Stimulated activated CD4-positive, alpha-beta T cell treated with anti-CD3 and anti-CD28 coated beads, Interleukin-1b, Interleukin-23, amount 100 ng/mL, for 4 hours (primary cell): Measurements from ENCODE around the gene RIN3.
"Not testable (repeated sequence)": the region's sequence is repeated elsewhere in the genome, so short reads cannot be mapped to it uniquely, and the experiment has no call there.

Experiments used
- DNase-seq, 2 donors: peaks; one replicate each; pipeline ENCODE4 v3.0.0-alpha.2; 2020; ENCODE audit warnings: low read depth in 2 of 2

The RIN3 gene

DNA sequence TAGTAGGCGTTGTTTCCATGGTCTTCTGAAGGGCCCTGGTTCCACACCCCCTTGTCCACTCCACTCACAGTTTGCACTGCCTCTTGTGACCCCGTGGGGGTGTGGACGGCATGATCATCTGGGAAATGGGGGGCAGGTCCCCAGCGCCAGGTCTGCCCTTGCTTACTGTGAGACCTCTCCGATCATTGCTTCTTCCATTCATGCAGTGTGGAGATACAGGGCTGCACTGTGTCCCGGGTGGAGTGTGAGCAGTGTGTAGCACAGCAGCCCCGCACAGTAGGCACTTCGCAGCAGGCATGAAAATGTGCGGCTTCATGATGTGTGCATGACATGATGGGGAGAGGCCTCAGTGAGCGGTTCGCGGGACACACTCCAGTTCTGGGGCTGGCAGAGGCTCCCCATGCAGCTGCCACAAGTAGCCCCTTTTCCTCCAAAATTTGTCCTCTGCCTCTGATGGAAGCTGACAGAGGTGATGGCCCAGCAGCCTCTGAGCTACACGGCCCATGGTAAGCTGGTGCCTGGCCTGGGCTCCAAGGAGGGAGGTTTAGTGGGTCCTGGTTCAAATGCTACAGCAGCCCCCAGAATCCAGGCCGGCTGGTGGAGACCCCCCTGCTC lies 15.0 kb downstream of the RIN3 start:
- no peak for DNase-seq

DNA sequence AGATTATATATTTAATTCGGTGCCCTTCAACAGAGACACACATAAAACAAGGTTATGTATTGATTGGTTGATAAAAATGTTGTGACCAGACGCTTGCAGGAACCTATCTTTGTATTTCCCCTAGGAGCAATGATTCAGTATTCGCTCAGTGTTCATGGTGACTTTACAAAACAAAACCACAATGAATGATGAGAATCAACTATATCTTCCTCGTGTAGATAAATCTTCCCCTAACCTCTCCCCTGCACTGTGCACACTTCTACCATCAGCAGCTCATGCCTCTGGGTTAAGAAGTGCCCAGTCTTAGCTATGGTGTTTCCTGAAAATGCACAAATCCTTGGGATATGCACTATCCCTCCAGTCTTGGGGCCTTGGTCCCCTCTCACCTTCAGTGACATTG lies 16.3 kb downstream of the RIN3 start:
- DNase-seq: no peak

DNA sequence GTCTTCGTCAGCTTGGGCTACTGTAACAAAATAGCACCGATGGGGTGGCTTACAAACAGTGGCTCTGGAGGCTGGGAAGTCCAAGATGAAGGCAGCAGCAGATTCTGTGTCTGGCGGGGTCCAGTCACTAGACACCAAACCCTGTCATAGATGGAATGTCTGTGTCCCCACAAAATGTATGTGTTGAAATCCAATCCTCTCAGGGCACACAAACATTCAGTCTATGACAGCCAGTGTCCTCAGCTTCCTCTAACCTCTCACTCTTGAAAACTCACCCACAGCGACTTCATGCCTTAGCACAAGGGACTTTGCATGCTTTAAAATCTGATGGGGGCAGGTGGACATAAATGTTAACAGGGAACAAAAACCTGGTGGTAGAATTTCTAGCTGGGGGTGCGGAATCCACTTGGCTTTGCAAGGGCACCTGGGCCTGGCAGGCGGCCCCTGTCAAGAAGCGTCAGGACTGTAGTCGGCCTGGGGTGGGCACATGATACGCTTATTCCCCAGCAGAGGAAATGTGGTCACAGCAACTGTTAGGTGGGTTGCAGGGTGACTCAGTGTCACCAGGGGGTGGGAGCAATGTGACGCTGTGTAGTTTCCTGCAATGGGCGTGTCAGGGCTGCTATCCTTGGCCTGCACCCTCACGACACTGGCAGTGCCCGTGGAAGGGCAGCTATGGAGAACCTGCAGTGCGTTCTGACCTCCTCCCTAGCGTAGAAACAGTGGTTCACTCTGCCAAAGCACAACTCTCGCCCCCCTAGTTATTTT lies 17.7 kb downstream of the RIN3 start:
- DNase-seq: peak in 1 of 2 donors; percentile 43

- DNase-seq: no peak
Observed at GRCh38 chr14:92532490-92533163, 19.0 kb downstream of the RIN3 start.

- DNase-seq: no peak
Observed at GRCh38 chr14:92534932-92535643, 21.5 kb downstream of the RIN3 start.

- not testable (repeated sequence) for DNase-seq
Observed at GRCh38 chr14:92536231-92536630, 22.6 kb downstream of the RIN3 start.

DNA sequence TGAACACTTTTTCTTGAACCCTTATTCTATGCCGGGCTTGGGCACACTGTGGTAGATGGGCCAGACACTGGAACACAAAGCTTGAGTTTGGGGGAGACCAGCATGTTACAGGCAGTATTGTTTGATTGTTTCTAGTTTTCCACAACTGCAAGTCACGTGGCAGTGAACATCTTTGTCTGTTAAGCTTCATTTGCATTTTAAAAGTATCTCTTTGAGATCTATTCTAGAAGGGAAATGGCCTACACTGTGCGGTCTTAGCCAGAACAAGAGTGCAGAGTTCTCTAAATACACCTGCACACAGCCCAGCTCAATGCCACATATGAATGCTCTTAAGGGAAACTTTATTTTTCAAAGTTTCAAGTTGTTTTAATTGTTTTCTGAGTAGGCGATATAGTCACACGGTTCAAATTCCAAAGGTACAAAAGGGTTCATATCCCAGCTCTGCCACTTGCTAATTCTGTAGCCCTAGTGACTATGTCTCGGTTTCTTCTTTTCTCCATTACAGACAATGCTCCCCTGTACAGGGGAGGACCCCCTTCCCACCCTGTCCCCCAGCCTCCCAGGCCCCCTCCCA lies 24.9 kb downstream of the RIN3 start:
- DNase-seq: no peak

- no peak for DNase-seq
Observed at GRCh38 chr14:92539419-92539818, 25.8 kb downstream of the RIN3 start.

DNA sequence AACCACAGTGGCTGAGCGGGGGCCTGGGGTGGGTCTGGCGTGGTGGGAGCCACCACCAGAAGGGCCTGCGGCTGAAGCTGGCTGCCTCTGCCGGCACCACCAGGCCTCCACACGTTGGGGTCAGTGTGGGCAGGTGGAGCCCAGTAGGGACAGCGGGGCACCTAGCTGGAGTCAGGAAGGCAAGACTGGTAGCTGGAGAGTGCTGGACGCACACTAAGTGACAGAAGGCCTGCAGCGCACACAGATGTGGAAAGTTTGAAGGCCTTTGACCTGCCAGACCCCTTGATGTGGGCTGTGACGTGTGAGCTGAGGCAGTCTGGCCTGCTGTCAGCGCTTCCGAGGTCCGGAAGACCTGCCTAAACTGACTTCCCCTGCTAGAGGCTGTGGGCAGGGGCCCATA lies 26.3 kb downstream of the RIN3 start:
- DNase-seq: no peak

DNA sequence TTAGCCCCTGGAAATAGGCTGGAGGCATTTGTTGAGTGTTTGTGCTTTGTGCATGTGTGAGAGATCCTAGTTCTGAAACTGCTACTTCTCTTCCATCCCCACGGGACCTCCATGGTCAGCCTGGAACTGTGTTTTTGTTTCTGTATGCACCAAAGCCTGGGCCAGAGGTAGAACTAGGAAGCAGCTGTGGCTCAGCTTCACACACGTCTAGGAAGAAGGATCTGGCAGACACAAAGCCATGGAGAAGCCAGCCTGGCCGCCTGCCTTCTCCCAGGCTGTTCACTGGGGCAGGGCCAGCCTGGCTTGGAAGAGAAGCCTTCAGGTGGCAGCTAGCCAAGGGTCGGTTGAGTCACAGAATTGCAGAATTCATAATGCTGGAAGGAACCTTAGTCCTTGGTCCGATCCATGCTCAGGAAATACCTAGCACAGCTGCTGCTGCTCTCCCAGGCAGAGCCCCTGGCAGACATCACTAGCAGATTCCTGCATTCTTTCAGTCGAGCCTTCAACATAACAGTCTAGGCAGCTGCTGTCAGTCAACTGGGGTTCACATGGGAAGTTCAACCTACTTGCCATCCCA lies 27.0 kb downstream of the RIN3 start:
- no peak for DNase-seq

DNA sequence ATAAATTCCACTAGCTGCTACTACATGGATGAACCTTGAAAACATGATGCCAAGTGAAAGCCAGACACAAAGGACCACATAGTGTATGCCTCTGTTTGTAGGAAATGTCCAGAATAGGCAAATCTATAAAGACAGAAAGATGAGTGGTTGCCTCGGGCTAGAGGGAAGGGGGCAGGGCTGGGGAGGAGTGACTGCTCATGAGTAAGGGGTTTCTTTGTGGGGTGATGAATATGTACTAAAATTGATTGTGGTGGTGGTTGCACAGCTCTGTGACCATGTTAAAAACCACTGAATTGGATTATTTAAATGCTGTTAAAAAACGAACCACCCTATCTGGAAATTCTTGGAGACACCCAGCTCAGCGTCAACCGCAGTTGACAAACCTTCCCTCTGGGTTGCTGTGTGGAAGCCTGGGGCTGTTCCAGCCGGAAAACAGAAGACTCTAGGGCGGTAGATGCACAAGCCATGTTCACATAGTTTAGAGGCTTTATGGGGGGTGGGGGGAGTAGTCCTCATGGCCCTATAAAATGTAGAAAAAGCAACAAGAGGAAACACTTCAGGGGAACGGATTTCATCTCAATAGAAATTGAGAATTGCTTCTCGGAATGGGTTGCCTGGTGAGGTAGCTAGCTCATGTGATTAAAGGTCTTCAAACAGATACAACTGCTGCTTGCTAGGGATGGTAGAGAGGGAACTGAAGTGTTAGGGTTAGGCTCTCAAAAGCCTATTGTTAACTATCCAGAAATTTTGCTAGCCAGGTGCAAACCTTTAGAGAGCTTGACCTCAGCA lies 29.4 kb downstream of the RIN3 start:
- DNase-seq: no peak

DNA sequence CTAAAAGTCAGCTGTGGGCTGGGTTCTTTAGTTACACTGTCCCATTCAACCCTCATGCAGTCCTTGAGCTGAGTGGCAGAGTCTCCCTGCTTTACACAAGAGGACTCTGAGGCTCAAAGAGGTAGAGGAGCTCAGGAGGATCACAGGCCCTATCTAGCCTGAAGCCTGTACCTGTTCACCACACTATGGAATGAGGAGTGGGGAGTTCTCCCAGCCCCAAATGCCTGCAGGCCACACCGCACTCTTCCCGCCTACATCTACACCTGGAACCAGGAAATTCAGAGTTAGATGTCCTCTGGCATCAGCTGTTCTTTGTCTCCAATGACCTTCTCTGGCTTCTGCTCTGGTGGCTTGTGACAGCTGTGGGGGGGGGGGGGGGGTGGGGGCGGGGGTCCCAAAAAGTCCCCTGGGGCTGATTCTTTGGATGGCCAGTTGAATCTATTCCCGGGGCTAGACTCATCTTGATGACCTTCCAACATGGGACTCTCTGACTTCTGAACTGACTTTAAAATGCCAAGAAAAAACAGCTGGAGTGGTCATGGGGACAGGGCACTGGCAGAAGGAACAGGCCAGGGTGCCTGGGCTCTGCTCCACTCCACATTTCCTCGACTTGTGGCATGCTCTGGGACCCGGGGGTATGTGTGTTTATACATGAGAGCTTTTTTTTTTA lies 30.6 kb downstream of the RIN3 start:
- no peak for DNase-seq

DNA sequence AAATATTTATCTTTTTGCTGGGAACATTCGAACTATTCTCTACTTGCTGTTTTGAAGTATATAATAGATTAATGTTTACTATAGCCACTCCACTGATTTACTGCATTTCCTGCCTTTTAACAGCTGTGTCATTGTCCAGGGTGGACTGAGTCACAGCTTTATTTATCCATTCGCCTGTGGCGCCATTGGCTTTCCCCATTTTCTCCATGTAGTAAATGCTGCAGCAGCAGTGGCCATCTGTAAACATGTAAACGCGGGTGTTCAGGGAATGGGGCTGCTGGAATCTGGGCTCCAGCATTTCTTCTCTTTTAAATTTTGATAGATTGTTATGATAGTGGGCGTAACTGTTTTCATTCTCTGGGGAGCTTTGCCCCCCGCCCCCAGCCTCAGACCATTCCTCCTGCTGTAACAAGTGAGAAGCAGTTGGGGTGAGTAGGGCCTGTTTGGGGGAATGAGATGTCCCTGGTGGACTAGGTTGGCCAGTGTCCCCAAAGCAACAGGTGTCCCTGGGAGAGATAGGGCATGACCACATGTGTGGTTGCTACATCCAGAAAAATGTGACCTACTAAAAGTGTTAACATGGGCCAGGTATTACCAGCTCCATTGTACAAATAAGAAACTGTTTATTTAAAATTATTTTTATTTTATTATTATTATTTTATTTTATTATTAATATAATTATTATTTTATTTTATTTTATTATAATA lies 32.9 kb downstream of the RIN3 start:
- DNase-seq: no peak

GRCh38 chr14:92549105-92549858 lies 35.7 kb downstream of the RIN3 start:
- DNase-seq: no peak

GRCh38 chr14:92549859-92550230 lies 36.3 kb downstream of the RIN3 start:
- no peak for DNase-seq

DNA sequence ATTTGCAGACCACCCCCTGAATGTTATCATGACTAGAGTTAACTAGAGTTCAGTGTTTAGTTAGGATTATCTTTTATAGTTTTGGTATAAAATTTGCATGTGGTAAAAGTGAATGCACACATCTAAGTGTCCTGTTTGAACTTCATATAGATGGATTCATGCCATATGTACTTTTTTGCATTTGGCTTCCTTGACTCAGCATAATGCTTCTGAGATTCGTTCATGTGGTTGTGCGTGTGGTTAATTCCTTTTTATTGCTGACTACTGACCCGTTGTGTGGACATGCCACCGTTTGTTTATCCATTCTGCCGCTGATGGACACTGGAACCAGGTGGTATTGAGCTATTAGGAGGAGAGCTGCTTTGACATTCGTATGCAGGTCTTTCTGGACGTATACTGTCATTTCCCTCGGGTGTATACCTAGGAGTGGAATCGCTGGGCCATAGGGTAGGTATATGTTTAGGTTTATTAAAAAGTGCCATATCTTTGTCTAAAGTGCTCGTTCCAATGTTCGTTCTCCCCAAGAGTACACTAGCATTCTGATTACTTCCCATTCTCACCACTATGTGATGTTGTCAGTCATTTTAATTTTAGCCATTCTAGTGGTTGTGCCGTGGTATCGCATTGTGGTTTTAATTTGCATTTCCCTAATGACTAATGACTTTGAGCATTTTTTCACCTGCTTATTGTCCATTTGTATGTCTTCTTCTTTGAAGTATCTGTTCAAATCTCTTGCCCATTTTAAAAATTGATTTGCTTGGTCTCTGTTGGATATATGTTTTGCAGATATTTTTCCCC lies 37.7 kb downstream of the RIN3 start:
- DNase-seq: no peak

GRCh38 chr14:92552066-92552465 lies 38.5 kb downstream of the RIN3 start:
- DNase-seq: no peak

GRCh38 chr14:92553438-92553837 lies 39.9 kb downstream of the RIN3 start:
- no peak for DNase-seq
